Ishikawa (cell line): ENCODE data around the gene YY1AP1.
"Not testable (repeated sequence)": the region's sequence is repeated elsewhere in the genome, so short reads cannot be mapped to it uniquely, and the experiment has no call there.

ENCODE experiments used
- MAX ChIP-seq: IDR thresholded peaks from 2 replicates; pipeline ENCODE4 v1.6.1; 2012
- YY1 ChIP-seq: IDR thresholded peaks from 2 replicates; pipeline ENCODE4 v1.6.1; 2012; ENCODE audit warnings: low read depth

DNA sequence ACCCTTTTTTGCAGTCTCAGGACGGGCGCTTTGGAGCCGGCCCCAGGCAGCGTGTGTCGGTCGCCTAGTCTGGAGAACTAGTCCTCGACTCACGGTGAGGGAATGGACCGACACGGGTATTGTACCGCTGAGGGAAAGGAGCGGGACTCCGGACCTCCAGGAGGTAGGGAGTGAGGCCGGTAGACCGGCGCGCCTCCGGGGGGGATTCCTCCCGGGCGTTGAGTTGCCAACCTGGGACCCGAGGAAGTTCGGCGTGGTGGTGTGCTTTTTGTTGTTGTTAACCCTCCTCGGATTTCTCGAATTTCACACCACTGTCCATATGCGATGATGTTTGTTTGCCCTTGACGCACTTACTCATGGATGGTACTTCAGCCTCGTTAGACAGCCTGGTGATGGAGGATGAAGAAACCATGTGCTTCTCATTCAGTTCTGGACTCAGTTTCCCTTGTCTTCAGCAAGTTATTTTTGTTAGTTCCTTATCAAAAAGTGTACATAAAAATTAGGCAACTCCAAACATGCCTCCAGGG lies 570 bp upstream of the YY1AP1 start, which contains the start of gene DAP3:
- TF ChIP-seq YY1, MAX: not testable (repeated sequence)
